Left hindlimb (tissue), 1 donor: ENCODE results near the gene BDKRB1.

Experiments used
- DNase-seq: peaks from one replicate; pipeline ENCODE4 v3.0.0-alpha.2; 2018

Gene BDKRB1

DNA sequence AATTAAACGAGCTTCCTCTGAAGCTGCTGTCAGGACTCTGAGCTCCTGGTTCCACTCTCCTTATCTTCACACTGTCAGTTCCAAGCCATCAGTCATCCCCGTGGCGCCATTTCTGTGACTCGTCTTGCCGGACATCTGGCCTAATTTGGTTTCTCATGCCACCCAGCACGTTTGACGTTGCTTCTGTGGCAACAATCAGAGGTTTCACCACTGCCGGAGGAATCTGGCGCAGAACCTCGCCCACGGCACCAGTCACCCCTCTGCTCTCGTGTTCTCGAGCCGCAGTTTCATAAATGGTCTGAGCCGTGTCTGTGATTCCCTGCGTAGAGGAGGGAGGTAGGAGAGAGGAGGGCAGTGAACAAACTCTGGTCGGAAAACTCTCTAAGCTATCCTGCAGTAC lies 29.7 kb downstream of the BDKRB1 start:
- DNase-seq: no peak

- no peak for DNase-seq
Observed at GRCh38 chr14:96286251-96286650, 30.2 kb downstream of the BDKRB1 start.

DNA sequence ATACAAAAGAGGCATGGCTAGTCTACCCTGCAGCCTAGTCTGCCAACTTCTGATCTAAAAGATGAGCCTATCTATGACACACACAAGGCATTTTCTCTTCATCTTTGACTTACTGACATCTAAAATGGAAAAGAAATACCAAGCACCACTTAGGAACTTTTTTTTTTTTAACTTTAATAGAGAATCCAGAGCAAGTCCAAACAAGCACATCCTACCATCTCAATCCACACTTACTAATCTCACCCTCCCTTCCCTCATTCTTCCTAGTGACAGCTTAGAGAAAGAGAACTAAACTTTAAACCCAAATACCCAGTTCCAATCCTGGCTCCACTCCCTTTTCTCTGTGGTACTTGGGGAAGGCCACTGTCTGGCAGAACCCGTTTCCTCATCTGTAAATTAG lies 31.8 kb downstream of the BDKRB1 start:
- DNase-seq: no peak

- no peak for DNase-seq
Observed at GRCh38 chr14:96294246-96294645, 38.2 kb downstream of the BDKRB1 start.

GRCh38 chr14:96297000-96297399 lies 41.0 kb downstream of the BDKRB1 start:
- no peak for DNase-seq

GRCh38 chr14:96297997-96298515 lies 42.0 kb downstream of the BDKRB1 start:
- no peak for DNase-seq

DNA sequence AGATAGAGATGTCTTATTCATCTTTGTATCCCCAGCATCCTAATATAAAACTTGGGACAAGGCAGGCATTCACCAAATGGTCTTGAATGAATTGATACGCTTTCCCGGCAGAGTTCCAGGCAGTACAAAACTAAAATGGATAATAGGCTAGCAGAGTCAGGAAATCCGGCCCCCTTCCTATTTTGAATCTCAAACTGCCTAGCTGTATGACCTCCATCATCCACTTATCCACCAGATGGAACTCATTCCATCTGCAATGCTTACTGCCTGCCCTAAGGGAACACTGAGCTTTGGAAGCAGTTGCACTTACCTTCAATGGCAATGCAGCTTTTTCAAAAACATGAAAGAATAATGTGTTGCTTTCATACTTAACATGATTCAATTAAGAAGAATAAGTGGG lies 43.4 kb downstream of the BDKRB1 start:
- DNase-seq: no peak

DNA sequence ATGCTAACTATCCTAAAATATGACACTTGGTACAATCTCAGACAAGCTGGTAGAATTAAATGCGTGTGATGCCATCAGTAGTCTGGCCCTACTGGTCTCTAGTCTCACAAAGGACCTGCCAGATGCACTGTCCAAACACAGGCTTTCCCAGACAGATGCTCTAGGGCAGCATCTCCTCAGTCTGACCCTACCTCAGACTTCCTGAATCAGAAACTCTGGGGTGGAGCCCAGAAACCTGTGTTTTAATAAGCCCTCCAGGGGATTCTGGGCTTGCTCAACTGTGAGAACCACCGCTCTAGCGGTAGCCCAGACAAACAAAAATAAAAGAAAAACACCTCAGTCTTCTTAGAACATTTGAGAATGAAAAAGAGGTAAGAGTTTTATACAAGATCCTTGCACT lies 48.0 kb downstream of the BDKRB1 start:
- no peak for DNase-seq

GRCh38 chr14:96304956-96305355 lies 48.9 kb downstream of the BDKRB1 start:
- DNase-seq: no peak

DNA sequence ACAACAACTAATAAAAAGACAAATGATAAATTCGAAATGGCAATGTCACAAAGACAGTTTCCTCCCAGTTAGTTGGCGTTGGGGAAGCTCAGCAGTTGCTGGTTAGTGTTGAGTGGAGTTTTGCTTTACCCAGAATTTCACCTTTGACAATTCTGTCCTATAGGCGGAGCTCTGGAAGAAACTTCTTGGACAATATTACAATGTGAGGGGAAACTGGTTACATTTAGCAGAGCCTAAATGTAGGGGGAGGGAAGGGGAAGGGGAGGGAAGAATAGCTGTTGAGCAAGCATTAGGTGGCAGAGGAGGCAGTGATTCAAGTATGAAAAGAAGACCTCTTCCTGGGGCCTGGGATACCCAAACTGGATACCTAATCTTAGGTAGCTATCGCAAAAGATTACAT lies 51.4 kb downstream of the BDKRB1 start:
- DNase-seq: no peak

- no peak for DNase-seq
Observed at GRCh38 chr14:96309133-96309895, 53.3 kb downstream of the BDKRB1 start.

- DNase-seq: no peak
Observed at GRCh38 chr14:96309896-96310330, 53.9 kb downstream of the BDKRB1 start.

DNA sequence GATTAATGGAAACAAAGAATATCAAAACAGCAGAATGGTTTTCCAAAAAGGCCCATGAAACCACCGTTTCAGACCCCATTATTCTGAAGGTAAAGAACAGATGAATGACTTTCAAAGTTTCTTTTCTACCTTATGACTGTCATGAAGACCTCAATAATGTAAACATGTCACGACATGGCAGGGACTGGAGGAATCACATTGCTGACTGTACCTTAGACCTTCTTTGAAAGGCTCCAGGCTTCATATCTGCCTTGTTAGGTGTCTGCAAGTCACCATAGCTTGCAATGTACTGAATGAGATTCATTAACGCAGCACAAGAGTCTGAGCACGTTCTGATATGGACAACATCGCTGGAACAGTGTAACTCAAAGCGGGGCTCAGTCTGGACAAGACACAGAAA lies 54.9 kb downstream of the BDKRB1 start:
- DNase-seq: no peak
